A549 (cell line): ENCODE results near the gene ABHD5. TPM values are rescaled to one million over a fixed set of nuclear protein-coding genes. Genes with fewer than 3 reads are reported as not detected.

Experiments used
- ATAC-seq, 2 experiments: fragments of 200-7000 bp in 1 of 2; fragments of >200 bp in 1 of 2; cut with Nextera tagmentation in 1 of 2; cut with Tn5 transposase in 1 of 2; 3 replicates each; pipeline versions ENCODE4 v1.8.0 to v1.9.1; 2018 to 2020; ENCODE audit warnings: mild to moderate bottlenecking in 1 of 2, moderate library complexity in 1 of 2
- CTCF ChIA-PET: fragments of 300-600 bp; sonication (Branson Sonifier 250); formaldehyde crosslinking; extraction: SDS; loops from one replicate; lab custom pipeline; 2021; ENCODE audit warnings: antibody characterized with exemption, inconsistent platforms; lab: Yijun Ruan, JAX
- POLR2A ChIA-PET: fragments of 350-600 bp; formaldehyde crosslinking; extraction: SDS; loops from one replicate; lab custom pipeline; 2021; ENCODE audit warnings: antibody characterized with exemption, inconsistent platforms; lab: Yijun Ruan, JAX
- DNase-seq, 2 experiments: peaks; one replicate each; pipeline versions ENCODE4 v3.0.0 to v3.0.0-alpha.2; 2011 to 2016; ENCODE audit warnings: low read depth in 1 of 2, low spot score in 1 of 2
- FAIRE-seq: peaks from 2 replicates; lab custom pipeline; 2011; peaks lifted over from hg19 to GRCh38; lab: Jason Lieb, UNC
- H3K27ac ChIP-seq, 2 experiments: fragments of >200 bp; sonication (Bioruptor Twin); formaldehyde crosslinking; 3 replicates each; pipeline ENCODE4 v1.5.1; 2016 to 2017
- H3K4me1 ChIP-seq: fragments of >200 bp; sonication (Bioruptor Twin); formaldehyde crosslinking; 3 replicates; pipeline ENCODE4 v1.6.1; 2016
- H3K4me2 ChIP-seq: fragments of >200 bp; sonication (Bioruptor Twin); formaldehyde crosslinking; 3 replicates; pipeline ENCODE4 v1.6.1; 2016
- H3K4me3 ChIP-seq: fragments of >200 bp; sonication (Bioruptor Twin); formaldehyde crosslinking; 3 replicates; pipeline ENCODE4 v1.5.1; 2016
- H3K9me3 ChIP-seq: fragments of >200 bp; sonication (Bioruptor Twin); formaldehyde crosslinking; 3 replicates; pipeline ENCODE4 v1.6.1; 2016
- BCL3 ChIP-seq: fragments of >200 bp; sonication (Bioruptor Twin); formaldehyde crosslinking; IDR thresholded peaks from 3 replicates; pipeline ENCODE4 v1.6.1; 2016
- CEBPB ChIP-seq, 2 experiments: fragments of >200 bp in 1 of 2; sonication (Bioruptor Twin) in 1 of 2; formaldehyde crosslinking in 1 of 2; IDR thresholded peaks; 2 replicates each; pipeline ENCODE4 v1.6.1; 2012 to 2016
- CHD2 ChIP-seq: fragments of 150-350 bp; IDR thresholded peaks from 2 replicates; pipeline ENCODE4 v1.6.1; 2014; ENCODE audit warnings: low read length; ENCODE audit not compliant: partially characterized antibody
- CTCF ChIP-seq: fragments of >200 bp; sonication (Bioruptor Twin); formaldehyde crosslinking; IDR thresholded peaks from 3 replicates; pipeline ENCODE4 v1.5.1; 2016
- FOXS1 ChIP-seq: fragments of 250-450 bp; sonication (Bioruptor Pico); IDR thresholded peaks from 2 replicates; pipeline ENCODE4 v1.5.0; 2020; ENCODE audit warnings: mild to moderate bottlenecking, moderate library complexity
- GATA3 ChIP-seq: IDR thresholded peaks from 2 replicates; pipeline ENCODE4 v1.6.1; 2012; ENCODE audit warnings: borderline replicate concordance
- HES2 ChIP-seq: fragments of >200 bp; sonication (Bioruptor Twin); formaldehyde crosslinking; IDR thresholded peaks from 2 replicates; pipeline ENCODE4 v1.6.1; 2016
- HEYL ChIP-seq: fragments of 250-450 bp; sonication (Bioruptor Pico); IDR thresholded peaks from 2 replicates; pipeline ENCODE4 v1.8.0; 2021; ENCODE audit warnings: mild to moderate bottlenecking, moderate library complexity
- HOXA7 ChIP-seq: fragments of 250-450 bp; sonication (Bioruptor Pico); IDR thresholded peaks from 2 replicates; pipeline ENCODE4 v1.5.0; 2020; ENCODE audit warnings: mild to moderate bottlenecking, moderate library complexity
- JUN ChIP-seq, 2 experiments: fragments of >200 bp; sonication (Bioruptor Twin); formaldehyde crosslinking; IDR thresholded peaks; 2 replicates in 1 of 2; 3 replicates in 1 of 2; pipeline ENCODE4 v1.6.1; 2016 to 2017
- JUNB ChIP-seq: fragments of >200 bp; sonication (Bioruptor Twin); formaldehyde crosslinking; IDR thresholded peaks from 2 replicates; pipeline ENCODE4 v1.6.1; 2016
- KDM5A ChIP-seq: fragments of 200-600 bp; sonication (generic); IDR thresholded peaks from 2 replicates; pipeline ENCODE4 v1.6.1; 2016; ENCODE audit warnings: antibody characterized with exemption, mild to moderate bottlenecking
- MAZ ChIP-seq: fragments of 150-350 bp; IDR thresholded peaks from 2 replicates; pipeline ENCODE4 v1.6.1; 2014; ENCODE audit warnings: antibody characterized with exemption, low read depth, low read length, borderline replicate concordance
- POLR2AphosphoS2 ChIP-seq: conservative IDR thresholded peaks from 2 replicates; pipeline ENCODE4 v1.6.1; 2012; ENCODE audit warnings: low read length, improper control_type of control experiment, inconsistent platforms
- RAD21 ChIP-seq, 2 experiments: fragments of >200 bp in 1 of 2; sonication (Bioruptor Twin) in 1 of 2; formaldehyde crosslinking in 1 of 2; IDR thresholded peaks in 1 of 2; conservative IDR thresholded peaks in 1 of 2; 2 replicates in 1 of 2; 3 replicates in 1 of 2; pipeline ENCODE4 v1.6.1; 2012 to 2018; ENCODE audit warnings: inconsistent platforms in 1 of 2
- REST ChIP-seq: fragments of 200-600 bp; sonication (generic); IDR thresholded peaks from 2 replicates; pipeline ENCODE4 v1.6.1; 2016; ENCODE audit warnings: antibody characterized with exemption, mild to moderate bottlenecking, moderate library complexity
- SMC3 ChIP-seq: fragments of >200 bp; sonication (Bioruptor Twin); formaldehyde crosslinking; IDR thresholded peaks from 3 replicates; pipeline ENCODE4 v1.6.1; 2018; ENCODE audit warnings: inconsistent platforms
- SREBF2 ChIP-seq: fragments of 450-650 bp; IDR thresholded peaks from 2 replicates; pipeline ENCODE4 v1.6.1; 2014; ENCODE audit warnings: mild to moderate bottlenecking, moderate library complexity
- TP53 ChIP-seq: fragments of 250-450 bp; sonication (Bioruptor Pico); IDR thresholded peaks from 2 replicates; pipeline ENCODE4 v1.5.0; 2021; ENCODE audit warnings: mild to moderate bottlenecking, moderate library complexity
- USF2 ChIP-seq: fragments of 450-650 bp; IDR thresholded peaks from 2 replicates; pipeline ENCODE4 v1.6.1; 2014; ENCODE audit warnings: antibody characterized with exemption
- ZC3H11A ChIP-seq: fragments of 450-650 bp; IDR thresholded peaks from 2 replicates; pipeline ENCODE4 v1.6.1; 2014; ENCODE audit warnings: antibody characterized with exemption, mild to moderate bottlenecking
- whole genome bisulfite sequencing: methylation state at CpG from one replicate; pipeline ENCODE4 v1.1.6; 2017; ENCODE audit errors: missing lambda C conversion rate; 5-methylcytosine and 5-hydroxymethylcytosine counted together
- polyA plus RNA-seq, 4 experiments: library from polyadenylated mRNA; depleted of rRNA in 3 of 4; stranded (reverse); fragments of >200 nt; fragmentation: RNase III in 1 of 4; extraction: RNeasy Plus Mini Kit Qiagen cat#74134 plus additional on column Dnase treatment in 1 of 4; gene quantifications; 2 replicates in 3 of 4; 3 replicates in 1 of 4; pipeline ENCODE4 v1.2.3, GENCODE V29; 2011 to 2017

Gene ABHD5
- polyA plus RNA-seq, 2 of the 4 experiments (the other 2 are of a cell fraction) = 16.6 to 17.8 TPM

- peak; percentile 28 to 46 for DNase-seq
- CTCF ChIA-PET = no interaction called here
- H3K9me3 ChIP-seq = no peaks in the 10 kb centered on the region
- H3K4me1 ChIP-seq = peaks cover 17% of the 10 kb centered on the region
- no peak overlapping the region for H3K4me2 ChIP-seq
- 37% methylated on average over 1 of the region's 1 CpG for WGBS
- H3K27ac ChIP-seq = no peak overlapping the region
- peak; percentile 68 to 83; a peak in 5 of 6 replicates for ATAC-seq
- FAIRE-seq = no peak
- TF ChIP-seq CTCF (peak; percentile 19; the same call in 1 of the 3 replicates), RAD21 (conservative IDR thresholded peaks at IDR 0.05 in 1 of 2, IDR thresholded peaks at IDR 0.05 in 1 of 2) (peak; percentile 20 to 47; a peak in 2 of 5 replicates), ZC3H11A (no peak), SMC3 (0 out of 3 replicates have a peak, but pooled peaks have one; percentile 21)
- no peak overlapping the region for H3K4me3 ChIP-seq
- POLR2A ChIA-PET = no interaction called here
These were observed 9.1 kb downstream of the ABHD5 start for GRCh38 chr3:43699864-43700263.

- CTCF ChIA-PET = interaction anchor here (1.3 kb wide), 1 partner anchor 66 kb away, joined by 3 read pairs; no protein-coding TSS in a partner anchor
- H3K9me3 ChIP-seq = no peaks in the 10 kb centered on the region
- H3K4me3 ChIP-seq = no peak overlapping the region
- H3K4me1 ChIP-seq = peaks cover 22% of the 10 kb centered on the region
- ATAC-seq = no peak
- FAIRE-seq = no peak
- POLR2A ChIA-PET = no interaction called here
- no peak overlapping the region for H3K4me2 ChIP-seq
- TF ChIP-seq RAD21 (conservative IDR thresholded peaks at IDR 0.05 in 1 of 2, IDR thresholded peaks at IDR 0.05 in 1 of 2) = no peak
- no peak for TF ChIP-seq POLR2AphosphoS2
- TF ChIP-seq KDM5A = no peak
- TF ChIP-seq CEBPB (IDR thresholded peaks at IDR 0.05) = no peak
- no peak for TF ChIP-seq HEYL (CRISPR knock-in tag)
- no peak for TF ChIP-seq REST
- no peak for TF ChIP-seq SREBF2
- TF ChIP-seq FOXS1 (CRISPR knock-in tag) = no peak
- TF ChIP-seq TP53 = no peak
- TF ChIP-seq MAZ = no peak
- TF ChIP-seq GATA3 = no peak
- TF ChIP-seq USF2 = no peak
- no peak for DNase-seq
- no peak overlapping the region for H3K27ac ChIP-seq
These were observed 14.0 kb downstream of the ABHD5 start for GRCh38 chr3:43704697-43705096.

- H3K4me2 ChIP-seq = no peak overlapping the region
- no peak for FAIRE-seq
- no peak overlapping the region for H3K4me3 ChIP-seq
- TF ChIP-seq MAZ = no peak
- TF ChIP-seq KDM5A = no peak
- no peak for TF ChIP-seq HES2
- no peak for TF ChIP-seq HOXA7 (CRISPR knock-in tag)
- no peak for TF ChIP-seq BCL3
- no peak for TF ChIP-seq USF2
- TF ChIP-seq CHD2 = no peak
- no peak for TF ChIP-seq JUN (IDR thresholded peaks at IDR 0.05)
- no peak for TF ChIP-seq JUNB
- TF ChIP-seq, all 56 proteins: peak for 0
- H3K4me1 ChIP-seq = peaks cover 22% of the 10 kb centered on the region
- no peak overlapping the region for H3K27ac ChIP-seq
- DNase-seq (no peak), ATAC-seq (no peak)
- ChIA-PET CTCF (interaction anchor here (0.6 kb wide), 1 partner anchor 171 kb away, joined by 3 read pairs; no protein-coding TSS in a partner anchor), POLR2A (no interaction called here)
- no peaks in the 10 kb centered on the region for H3K9me3 ChIP-seq
- WGBS = 87% methylated on average over 7 of the region's 7 CpGs
These were observed 15.6 kb downstream of the ABHD5 start for GRCh38 chr3:43706342-43706741.
